ENCODE measurements around the gene RRP12. TPM values are rescaled to one million over a fixed set of nuclear protein-coding genes. Genes with fewer than 3 reads are reported as not detected.
A peak's percentile ranks its signal among the peaks of the same experiment; 100 is the strongest.

The RRP12 gene
- total and polyA plus RNA-seq, 2 donors (not counting 3 experiments of a cell fraction or from before 2014, with no cell fraction given) = 13.6 to 35.8 TPM

DNA sequence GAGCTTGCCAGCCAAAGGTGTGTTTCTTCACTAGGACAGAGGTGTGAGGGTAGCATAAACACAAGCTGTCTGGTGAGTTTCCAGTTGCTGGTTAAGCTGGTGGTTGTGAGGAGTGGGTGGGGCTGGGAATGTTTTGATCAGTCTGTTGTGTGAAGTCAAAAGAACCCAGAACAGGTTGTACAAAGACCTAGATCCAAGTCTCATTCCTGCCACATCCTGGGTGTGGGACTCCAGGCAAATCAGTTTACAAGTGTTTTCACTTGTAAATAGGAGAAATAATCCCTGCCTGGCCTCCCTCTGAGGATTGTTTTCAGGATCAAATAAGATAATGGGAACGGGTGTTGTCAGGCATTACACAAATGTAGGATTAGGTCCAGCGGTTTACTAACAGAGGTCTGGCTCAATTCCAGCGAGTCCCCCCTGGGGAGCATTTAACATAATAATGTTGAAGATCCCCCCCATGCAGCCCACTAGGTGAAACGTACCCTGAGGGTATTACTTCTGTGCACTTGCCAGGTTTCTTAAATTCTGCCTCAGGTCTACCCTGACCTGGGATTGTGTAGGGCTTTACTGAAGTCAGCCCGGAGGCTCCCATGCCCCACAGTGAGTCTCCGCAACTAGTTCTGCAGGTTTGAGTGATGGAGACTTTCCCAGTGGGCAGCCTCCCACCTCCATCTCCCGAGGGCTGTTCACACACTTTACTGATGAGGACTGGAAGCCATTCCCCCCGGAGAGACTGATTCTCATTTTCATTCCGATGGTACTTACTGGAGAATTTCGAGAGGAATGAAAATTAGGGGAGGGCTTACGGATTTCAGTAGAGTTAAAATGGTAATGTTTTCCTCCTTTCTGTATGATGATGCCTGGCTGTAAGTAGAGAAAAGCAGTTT lies 64.0 kb downstream of the RRP12 start:
- dilution Hi-C loops (cut with MboI; ENCODE audit: extremely low pct_ligation_motif_present, low sequenced_read_pairs) = no loop called here
- H3K79me2 ChIP-seq (ENCODE audit: control insufficient read depth, insufficient read depth, low read length) = peaks cover 11% of the 10 kb centered on the region
- POLR2A ChIA-PET = no interaction called here
- no TSS peak for BruUV-seq (replicated peaks)
- H4K20me1 ChIP-seq (replicated peaks; ENCODE audit: control insufficient read depth, extremely low read depth, insufficient read depth, low read length) = no peaks in the 10 kb centered on the region
- no peaks in the 10 kb centered on the region for H3K9me3 ChIP-seq (replicated peaks; ENCODE audit: control insufficient read depth, insufficient read depth, low read length)
- H3K4me2 ChIP-seq (ENCODE audit: insufficient read depth, low read length) = no peak overlapping the region
- peaks cover 23 to 29% of the 10 kb centered on the region in 2 experiments for H3K27me3 ChIP-seq (ENCODE audit: control insufficient read depth in 2 of 2, insufficient read depth in 2 of 2, low read length in 2 of 2)
- intact Hi-C loops (cut with micrococcal nuclease) = loop anchor here (10.0 kb wide), 1 partner anchor 262 kb away; no protein-coding TSS in a partner anchor
- H3K36me3 ChIP-seq (ENCODE audit: control insufficient read depth in 2 of 2, extremely low read depth in 1 of 2, insufficient read depth in 2 of 2, low read length in 2 of 2) = no peaks in the 10 kb centered on the region
- H3K9me1 ChIP-seq (replicated peaks; ENCODE audit: control insufficient read depth, extremely low read depth, insufficient read depth, low read length) = no peaks in the 10 kb centered on the region
- no peak overlapping the region for H2AFZ ChIP-seq (ENCODE audit: low read depth, low read length)
- CTCF ChIA-PET = interaction anchor here (1.7 kb wide), 1 partner anchor 59 kb away, joined by 6 read pairs; no protein-coding TSS in a partner anchor
- TF ChIP-seq EZH2 (IDR thresholded peaks at IDR 0.05; ENCODE audit: borderline replicate concordance, low read depth, low read length, severe bottlenecking) = peak; percentile 18
- TF ChIP-seq JUN (IDR thresholded peaks at IDR 0.05; ENCODE audit: borderline replicate concordance, insufficient read depth, insufficient read length, low read depth) = no peak
- TF ChIP-seq, protein P1, sequence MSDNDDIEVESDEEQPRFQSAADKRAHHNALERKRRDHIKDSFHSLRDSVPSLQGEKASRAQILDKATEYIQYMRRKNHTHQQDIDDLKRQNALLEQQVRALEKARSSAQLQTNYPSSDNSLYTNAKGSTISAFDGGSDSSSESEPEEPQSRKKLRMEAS (IDR thresholded peaks at IDR 0.05; ENCODE audit: insufficient read depth, insufficient read length) = no peak
- TF ChIP-seq POLR2AphosphoS5 (IDR thresholded peaks at IDR 0.05; ENCODE audit: insufficient read depth, low read depth, low read length) = no peak
- TF ChIP-seq POLR2A (IDR thresholded peaks at IDR 0.05; ENCODE audit: low read depth, low read length) = no peak
- TF ChIP-seq GATA2 (IDR thresholded peaks at IDR 0.05; ENCODE audit: insufficient read depth, insufficient read length, low read depth, low read length) = no peak
- no peak for TF ChIP-seq FOS (IDR thresholded peaks at IDR 0.05; ENCODE audit: borderline replicate concordance, insufficient read depth, low read length)
- no peak overlapping the region for H3K4me3 ChIP-seq (replicated peaks in 1 of 3; ENCODE audit: insufficient read depth in 1 of 3, low read depth in 1 of 3, low read length in 3 of 3)
- DNase-seq (ENCODE audit: low read depth, low spot score) (no peak), FAIRE-seq (no peak)
- H3K9ac ChIP-seq (replicated peaks; ENCODE audit: extremely low read depth, insufficient read depth, low read length) = no peak overlapping the region
- H3K4me1 ChIP-seq (ENCODE audit: control insufficient read depth, extremely low read depth, insufficient read depth, low read length) = peaks cover 3% of the 10 kb centered on the region
- H3K27ac ChIP-seq (ENCODE audit: insufficient read depth, low read depth, low read length) = no peak overlapping the region

All from endothelial cell of umbilical vein (primary cell).